Left forelimb (tissue), 1 donor: ENCODE data around the gene SRGAP2.
"Not testable (repeated sequence)": the region's sequence is repeated elsewhere in the genome, so short reads cannot be mapped to it uniquely, and the experiment has no call there.

ENCODE experiments used
- DNase-seq: peaks from one replicate; pipeline ENCODE4 v3.0.0-alpha.2; 2018; ENCODE audit warnings: low spot score

The SRGAP2 gene

DNA sequence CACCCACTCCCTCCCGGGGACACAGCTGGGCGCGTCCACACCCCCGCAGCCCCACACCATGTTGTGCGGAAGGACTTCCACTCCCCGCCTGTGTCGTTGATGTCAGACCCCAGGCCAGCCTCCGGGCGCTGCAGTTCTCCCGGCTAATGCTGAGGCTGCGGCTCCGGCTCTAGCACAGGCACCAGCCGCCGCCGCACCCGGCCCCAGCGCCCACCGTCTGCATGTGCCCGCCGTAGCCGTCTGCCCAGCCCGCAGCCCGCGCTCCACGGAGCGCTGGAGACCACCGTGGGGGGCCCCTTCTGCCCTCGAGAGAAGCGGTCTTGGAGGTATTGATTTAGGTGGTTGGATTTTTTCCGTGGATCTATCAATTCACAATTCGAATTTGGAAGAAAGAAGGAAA, 2.2 kb downstream of the SRGAP2 start:
- not testable (repeated sequence) for DNase-seq

- DNase-seq: peak; percentile 5
Observed at GRCh38 chr1:206210802-206211201, 7.5 kb downstream of the SRGAP2 start.

DNA sequence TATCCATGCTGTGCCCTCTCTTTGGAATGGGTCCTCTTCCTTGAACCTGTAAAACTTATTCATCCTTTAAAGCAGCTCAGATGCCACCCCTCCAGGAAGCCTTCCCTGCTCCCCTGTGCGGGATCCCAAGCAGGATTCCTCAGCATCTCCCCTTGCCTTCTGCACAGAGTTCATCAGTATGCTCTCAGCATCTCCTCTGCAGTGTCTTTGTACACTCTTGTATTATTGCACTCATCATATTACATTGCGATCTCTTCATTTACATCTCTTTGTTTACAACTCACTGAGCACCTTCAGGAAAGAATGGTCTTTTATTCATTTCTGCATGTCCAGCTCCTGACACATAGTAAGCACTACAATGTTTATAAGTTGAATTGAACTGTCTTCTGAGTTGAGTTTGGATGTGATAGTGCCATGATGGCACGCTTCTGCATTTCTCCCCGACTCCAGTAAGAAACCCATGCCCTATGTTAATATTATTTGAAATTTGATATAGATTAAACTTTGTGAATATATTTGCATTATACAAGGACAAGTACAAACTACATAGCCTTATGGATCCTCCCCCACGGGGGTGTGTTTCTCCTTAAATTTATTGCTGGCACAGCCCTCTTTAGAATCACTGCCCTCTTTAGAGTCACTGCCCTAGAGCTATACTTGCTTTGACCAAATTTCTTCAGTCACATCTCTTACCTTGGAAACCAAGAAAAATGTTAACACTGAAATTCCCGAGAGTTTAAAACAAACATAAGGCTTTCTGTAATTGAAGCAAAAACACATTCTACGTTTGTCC, 12.5 kb downstream of the SRGAP2 start:
- DNase-seq: not testable (repeated sequence)

DNA sequence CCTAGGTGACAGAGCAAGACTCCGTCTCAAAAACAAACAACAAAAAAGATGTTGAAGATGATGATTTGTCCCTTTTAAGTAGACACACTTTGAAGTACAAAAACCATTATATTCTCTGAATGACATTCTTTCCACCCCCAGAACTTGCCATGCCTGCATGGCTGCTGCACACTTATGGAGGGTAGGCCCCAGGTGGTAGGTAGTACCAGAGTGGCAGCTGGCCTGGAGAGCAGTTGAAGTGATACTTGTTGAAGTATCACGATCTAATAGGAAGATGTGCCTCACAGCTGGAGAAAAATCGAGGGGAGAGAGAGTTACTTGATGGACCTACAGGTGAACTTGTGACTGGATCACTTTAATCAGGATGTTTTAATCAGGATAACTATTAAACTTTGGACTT, 14.9 kb downstream of the SRGAP2 start:
- DNase-seq: not testable (repeated sequence)

DNA sequence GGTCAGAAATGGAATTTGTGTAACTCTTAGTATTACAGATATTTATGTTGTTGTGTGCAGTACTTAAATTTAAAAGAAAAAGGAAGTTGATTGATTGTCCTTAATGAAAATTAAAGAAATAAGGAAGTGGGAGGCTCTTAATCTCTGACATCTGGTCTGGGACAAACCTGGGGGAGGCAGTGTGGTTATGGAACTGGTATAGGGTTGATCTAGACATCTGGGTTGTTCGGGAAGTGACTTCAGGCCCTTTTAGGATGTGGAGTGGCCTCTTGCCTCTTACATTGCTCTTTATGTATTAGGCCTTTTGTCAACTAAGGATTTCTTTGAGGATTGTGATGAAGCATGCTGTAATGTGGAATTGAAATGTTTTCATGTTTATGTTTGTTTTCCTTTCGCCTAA, 15.4 kb downstream of the SRGAP2 start:
- not testable (repeated sequence) for DNase-seq

DNA sequence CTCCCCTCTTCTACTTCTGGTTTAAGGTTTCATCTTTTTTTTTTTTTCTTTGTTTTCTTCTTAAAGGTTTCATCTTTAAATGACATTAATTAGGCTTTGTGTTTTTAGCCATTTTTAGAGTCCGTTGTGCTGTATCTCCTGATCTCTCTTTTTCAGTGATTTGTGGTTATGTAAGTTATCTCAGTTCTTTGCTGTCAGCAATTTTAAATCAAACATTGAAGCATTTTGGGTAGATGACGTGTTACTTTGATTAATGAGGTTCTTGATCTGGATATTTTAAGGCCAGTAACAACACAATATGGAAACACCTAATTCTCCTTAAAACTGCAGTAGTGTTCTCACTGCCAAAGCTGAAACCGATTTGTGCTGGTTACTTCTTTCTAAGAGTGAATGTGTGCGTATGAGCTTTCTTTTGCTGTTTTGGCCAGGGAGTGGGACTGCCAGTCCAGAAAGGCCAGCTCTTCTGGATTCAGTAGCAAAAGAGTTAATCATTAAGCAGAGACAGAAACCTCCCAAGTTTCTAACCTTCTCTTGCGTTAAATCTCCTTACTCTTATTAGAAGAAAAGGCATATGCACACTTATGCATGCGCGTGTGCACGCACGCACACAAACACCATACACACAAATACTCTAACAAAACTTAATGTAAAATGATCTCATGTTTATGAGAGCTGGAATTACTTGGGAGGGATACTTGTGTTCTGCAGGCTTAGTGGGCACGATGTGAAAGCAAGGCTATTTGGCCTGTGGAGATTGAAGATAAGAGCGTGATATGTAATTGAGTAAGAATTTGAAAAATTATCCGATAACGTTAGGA, 16.4 kb downstream of the SRGAP2 start:
- DNase-seq: not testable (repeated sequence)

- DNase-seq: not testable (repeated sequence)
Observed at GRCh38 chr1:206220332-206221000, 17.1 kb downstream of the SRGAP2 start.

- DNase-seq: not testable (repeated sequence)
Observed at GRCh38 chr1:206221585-206221984, 18.2 kb downstream of the SRGAP2 start.

- not testable (repeated sequence) for DNase-seq
Observed at GRCh38 chr1:206224190-206224776, 20.9 kb downstream of the SRGAP2 start.

DNA sequence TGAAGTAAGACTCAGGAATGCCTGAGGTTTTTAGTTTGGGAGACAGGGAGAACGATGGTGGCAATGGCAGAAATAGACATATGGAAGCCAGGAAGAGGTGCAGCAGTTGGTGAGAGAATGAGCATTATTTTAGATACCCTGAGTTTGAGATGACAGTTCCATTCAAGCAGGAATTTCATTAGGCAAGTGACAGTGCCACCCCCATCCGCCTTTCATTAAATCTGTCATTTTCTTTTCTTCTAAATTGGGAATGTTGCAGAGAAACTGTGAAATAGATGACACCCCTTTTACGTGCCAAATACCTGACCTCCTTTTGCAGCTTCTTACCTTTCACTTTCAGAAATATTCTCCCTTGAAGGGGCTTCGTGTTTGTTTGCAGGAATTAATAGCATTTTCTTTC, 22.0 kb downstream of the SRGAP2 start:
- DNase-seq: not testable (repeated sequence)

DNA sequence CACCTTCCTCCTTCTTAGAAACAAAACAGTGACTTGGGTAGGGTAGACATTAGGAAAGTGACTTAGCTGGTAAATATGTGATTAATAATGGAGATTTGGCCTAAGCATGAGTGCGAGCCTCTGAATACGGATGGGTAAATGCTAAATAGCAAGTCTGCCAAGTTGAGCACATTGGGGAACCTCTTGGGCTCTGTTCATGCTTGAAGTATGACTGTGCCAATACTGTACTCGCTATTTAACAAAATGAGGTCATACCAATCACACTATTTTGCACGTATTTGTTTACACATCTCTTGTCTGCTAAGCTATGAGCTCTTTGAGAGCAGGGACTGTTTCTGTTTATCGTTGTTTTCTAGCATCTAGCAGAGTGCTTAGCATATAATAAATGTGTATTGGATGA, 23.5 kb downstream of the SRGAP2 start:
- not testable (repeated sequence) for DNase-seq

GRCh38 chr1:206229286-206229685, 25.9 kb downstream of the SRGAP2 start:
- not testable (repeated sequence) for DNase-seq

- DNase-seq: not testable (repeated sequence)
Observed at GRCh38 chr1:206231989-206232388, 28.6 kb downstream of the SRGAP2 start.

DNA sequence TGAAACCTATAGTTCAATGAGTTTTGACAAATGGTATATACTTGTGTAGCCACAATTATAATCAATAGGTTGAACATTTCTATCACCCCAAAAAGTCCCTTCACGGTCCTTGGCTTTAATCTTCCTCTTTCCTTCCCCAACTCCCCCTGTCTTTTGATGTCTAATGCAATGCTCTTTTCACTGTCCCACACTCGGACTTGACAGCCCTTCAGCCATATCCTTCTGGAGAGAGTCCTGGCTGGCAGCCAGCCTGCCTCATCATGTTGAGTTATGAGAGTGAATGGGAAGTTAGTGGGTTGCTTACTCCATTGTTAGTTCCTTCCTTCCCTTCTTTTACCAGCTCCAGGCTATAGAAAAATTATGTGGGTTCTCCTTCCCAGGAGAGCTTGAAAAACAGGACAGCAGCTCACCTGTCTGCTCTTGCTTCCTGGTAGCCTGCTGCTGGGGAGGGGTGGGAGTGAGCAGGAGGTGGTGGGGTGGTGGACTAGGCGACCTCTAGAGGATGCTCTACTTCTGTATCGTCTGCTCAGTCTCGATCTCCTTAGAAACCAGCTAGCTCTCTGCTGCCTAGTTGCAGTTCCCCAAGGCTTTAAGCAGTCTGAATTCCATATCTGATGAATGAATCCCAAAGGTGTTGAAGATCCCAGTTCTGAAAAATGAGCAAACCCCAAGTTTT, 29.8 kb downstream of the SRGAP2 start:
- not testable (repeated sequence) for DNase-seq

- not testable (repeated sequence) for DNase-seq
Observed at GRCh38 chr1:206234189-206234916, 31.0 kb downstream of the SRGAP2 start.

DNA sequence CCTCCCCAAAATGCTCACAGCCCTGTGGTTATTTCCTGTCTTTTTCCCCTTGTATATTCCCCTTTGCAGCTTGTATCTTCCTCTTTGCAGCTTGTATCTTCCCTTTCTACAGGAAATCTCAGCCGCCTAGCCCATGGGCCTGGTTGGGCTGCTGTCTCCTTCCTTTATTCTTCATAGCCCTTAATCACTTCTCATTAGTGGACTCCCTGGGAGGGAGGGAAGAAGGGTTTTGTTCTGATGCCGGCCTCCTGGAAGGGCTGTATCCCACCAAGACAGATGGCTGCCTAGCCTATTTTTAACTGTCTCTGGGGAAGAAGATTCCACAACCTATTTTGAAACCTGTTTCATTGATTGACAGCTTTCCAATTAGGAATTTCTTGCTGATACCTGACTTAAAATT, 31.8 kb downstream of the SRGAP2 start:
- not testable (repeated sequence) for DNase-seq

GRCh38 chr1:206240288-206240687, 36.9 kb downstream of the SRGAP2 start:
- DNase-seq: not testable (repeated sequence)

DNA sequence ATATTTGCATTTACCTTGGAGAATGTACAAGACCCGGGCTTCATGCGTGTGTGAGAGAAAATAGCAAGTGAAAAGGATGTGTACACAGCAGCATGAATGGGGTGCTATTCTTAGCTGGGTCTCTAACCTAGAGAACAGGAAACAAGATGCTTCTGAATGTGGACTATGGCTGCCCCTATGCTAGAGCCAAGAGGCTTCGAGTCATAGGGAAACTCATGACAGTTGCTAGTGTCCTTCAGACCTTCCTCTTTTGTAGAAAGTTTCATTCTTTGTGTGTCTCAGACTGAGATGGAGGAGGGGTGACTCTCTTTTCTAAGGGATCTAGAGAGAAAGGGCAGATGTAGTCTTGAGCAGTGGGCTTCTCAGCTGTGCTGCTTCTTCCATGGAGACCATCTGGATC, 40.0 kb downstream of the SRGAP2 start:
- not testable (repeated sequence) for DNase-seq

DNA sequence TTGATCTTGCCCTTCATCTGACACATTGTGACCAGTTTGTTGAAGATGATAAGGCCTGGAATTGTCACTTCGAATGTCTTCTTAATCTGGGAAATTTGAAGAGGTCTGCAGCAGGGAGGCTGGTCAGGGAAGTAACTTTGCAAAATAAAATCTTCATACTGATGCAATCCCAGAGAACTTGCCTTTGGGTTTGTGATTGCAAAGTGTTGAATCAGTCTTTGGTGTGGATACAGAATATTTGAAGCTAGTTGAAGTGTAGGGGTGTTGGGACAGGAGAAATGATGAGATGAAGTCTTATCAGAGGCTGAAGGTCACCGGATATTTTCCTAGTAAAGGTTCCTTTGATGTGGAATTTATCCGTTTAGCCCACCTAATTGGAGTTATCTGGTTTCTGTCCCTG, 42.1 kb downstream of the SRGAP2 start:
- not testable (repeated sequence) for DNase-seq

- not testable (repeated sequence) for DNase-seq
Observed at GRCh38 chr1:206246129-206246886, 43.0 kb downstream of the SRGAP2 start.
